ENCODE results near the gene MAP4K4.
A peak's percentile ranks its signal among the peaks of the same experiment; 100 is the strongest.

Gene MAP4K4

GRCh38 chr2:101793277-101793969 lies 95.9 kb downstream of the MAP4K4 start:
- DNase-seq = no peak

GRCh38 chr2:101794141-101794540 lies 96.6 kb downstream of the MAP4K4 start:
- no peak for DNase-seq

- DNase-seq = no peak
These were observed 97.5 kb downstream of the MAP4K4 start for GRCh38 chr2:101795033-101795432.

GRCh38 chr2:101796825-101797600 lies 99.5 kb downstream of the MAP4K4 start:
- no peak for DNase-seq

- DNase-seq = no peak
These were observed 104.0 kb downstream of the MAP4K4 start for GRCh38 chr2:101801496-101801895.

GRCh38 chr2:101802329-101802728 lies 104.8 kb downstream of the MAP4K4 start:
- DNase-seq = no peak

- DNase-seq = no peak
These were observed 105.6 kb downstream of the MAP4K4 start for GRCh38 chr2:101803128-101803527.

GRCh38 chr2:101803945-101804696 lies 106.6 kb downstream of the MAP4K4 start:
- no peak for DNase-seq

- DNase-seq = no peak
These were observed 107.9 kb downstream of the MAP4K4 start for GRCh38 chr2:101805152-101806088.

- DNase-seq = no peak
These were observed 108.6 kb downstream of the MAP4K4 start for GRCh38 chr2:101806123-101806522.

- peak in 3 of 4 experiments; percentile 37 to 49 (median 45) for DNase-seq
These were observed 109.2 kb downstream of the MAP4K4 start for GRCh38 chr2:101806701-101807100.

GRCh38 chr2:101807242-101807641 lies 109.7 kb downstream of the MAP4K4 start:
- no peak for DNase-seq

GRCh38 chr2:101808006-101808562 lies 110.6 kb downstream of the MAP4K4 start:
- no peak for DNase-seq

- DNase-seq = no peak
These were observed 112.2 kb downstream of the MAP4K4 start for GRCh38 chr2:101809698-101810097.

- no peak for DNase-seq
These were observed 113.9 kb downstream of the MAP4K4 start for GRCh38 chr2:101811226-101812015.

- no peak for DNase-seq
These were observed 114.7 kb downstream of the MAP4K4 start for GRCh38 chr2:101812226-101812625.

- no peak for DNase-seq
These were observed 117.2 kb downstream of the MAP4K4 start for GRCh38 chr2:101814752-101815151.

- no peak for DNase-seq
These were observed 117.6 kb downstream of the MAP4K4 start for GRCh38 chr2:101815154-101815553.

- no peak for DNase-seq
These were observed 118.4 kb downstream of the MAP4K4 start for GRCh38 chr2:101815739-101816391.

GRCh38 chr2:101816598-101816997 lies 119.1 kb downstream of the MAP4K4 start:
- DNase-seq = no peak

All from suppressor macrophage (primary cell).